Astrocyte (in vitro differentiated cells and primary cell): ENCODE measurements around the gene SARNP. TPM values are rescaled to one million over a fixed set of nuclear protein-coding genes. Genes with fewer than 3 reads are reported as not detected.

ENCODE experiments used
- DNase-seq: peaks from one replicate; pipeline ENCODE4 v3.0.0-alpha.2; 2010; ENCODE audit warnings: low read depth
- FAIRE-seq: peaks from 2 replicates; lab custom pipeline; 2011; peaks lifted over from hg19 to GRCh38; lab: Jason Lieb, UNC
- H2AFZ ChIP-seq: 2 replicates; pipeline ENCODE4 v1.6.0; 2012; ENCODE audit warnings: low read depth, low read length, inconsistent platforms
- H3K27ac ChIP-seq: 2 replicates; pipeline ENCODE4 v1.5.1; 2011; ENCODE audit warnings: low read depth, low read length, inconsistent platforms
- H3K27me3 ChIP-seq: 2 replicates; pipeline ENCODE4 v1.6.0; 2011; ENCODE audit warnings: low read length, inconsistent platforms; ENCODE audit not compliant: insufficient read depth
- H3K36me3 ChIP-seq: 2 replicates; pipeline ENCODE4 v1.5.1; 2011; ENCODE audit warnings: low read length, inconsistent platforms; ENCODE audit not compliant: insufficient read depth
- H3K4me1 ChIP-seq: 2 replicates; pipeline ENCODE4 v1.5.1; 2011; ENCODE audit warnings: low read length, inconsistent platforms; ENCODE audit not compliant: insufficient read depth
- H3K4me2 ChIP-seq: 2 replicates; pipeline ENCODE4 v1.6.0; 2012; ENCODE audit warnings: low read length, inconsistent platforms
- H3K4me3 ChIP-seq: 2 replicates; pipeline ENCODE4 v1.5.1; 2011; ENCODE audit warnings: low read depth, mild to moderate bottlenecking, low read length, inconsistent platforms; ENCODE audit not compliant: insufficient read depth
- H3K79me2 ChIP-seq: 2 replicates; pipeline ENCODE4 v1.6.0; 2012; ENCODE audit warnings: mild to moderate bottlenecking, low read length, inconsistent platforms; ENCODE audit not compliant: insufficient read depth
- H3K9ac ChIP-seq: 2 replicates; pipeline ENCODE4 v1.6.0; 2012; ENCODE audit warnings: mild to moderate bottlenecking, low read length, inconsistent platforms
- H3K9me3 ChIP-seq: 2 replicates; pipeline ENCODE4 v1.5.1; 2012; ENCODE audit warnings: low read depth, mild to moderate bottlenecking, low read length, inconsistent platforms; ENCODE audit not compliant: insufficient read depth
- H4K20me1 ChIP-seq: 2 replicates; pipeline ENCODE4 v1.6.0; 2012; ENCODE audit warnings: low read length, inconsistent platforms; ENCODE audit not compliant: insufficient read depth
- H3K27ac Mint-ChIP-seq: one replicate; pipeline ENCODE4 v1.8.0; 2021; ENCODE audit warnings: mild to moderate bottlenecking, mixed read lengths; ENCODE audit not compliant: unreplicated experiment
- H3K27me3 Mint-ChIP-seq: one replicate; pipeline ENCODE4 v1.8.0; 2021; ENCODE audit warnings: low read depth, mixed read lengths; ENCODE audit not compliant: unreplicated experiment
- H3K36me3 Mint-ChIP-seq: one replicate; pipeline ENCODE4 v1.8.0; 2021; ENCODE audit warnings: low read depth, mixed read lengths; ENCODE audit not compliant: unreplicated experiment
- H3K4me1 Mint-ChIP-seq: one replicate; pipeline ENCODE4 v1.8.0; 2021; ENCODE audit warnings: low read depth, mixed read lengths; ENCODE audit not compliant: unreplicated experiment
- H3K4me3 Mint-ChIP-seq: one replicate; pipeline ENCODE4 v1.8.0; 2021; ENCODE audit warnings: mild to moderate bottlenecking, moderate library complexity, mixed read lengths; ENCODE audit not compliant: unreplicated experiment
- H3K9me3 Mint-ChIP-seq: one replicate; pipeline ENCODE4 v1.8.0; 2021; ENCODE audit warnings: mild to moderate bottlenecking, mixed read lengths; ENCODE audit not compliant: unreplicated experiment
- CTCF ChIP-seq: IDR thresholded peaks from 2 replicates; pipeline ENCODE4 v1.5.1; 2011; ENCODE audit warnings: low read depth, mild to moderate bottlenecking, inconsistent platforms, low read length, moderate library complexity; ENCODE audit not compliant: insufficient read depth
- EZH2 ChIP-seq: IDR thresholded peaks from 2 replicates; pipeline ENCODE4 v1.6.1; 2012; ENCODE audit warnings: mild to moderate bottlenecking, low read length, inconsistent platforms; ENCODE audit not compliant: insufficient read depth
- total RNA-seq: library from RNA; stranded (reverse); gene quantifications from 2 replicates; pipeline ENCODE4 v1.2.1, GENCODE V29; 2021

The SARNP gene
- total RNA-seq, 1 donor from 2014 or later: 105 TPM

GRCh38 chr12:55726971-55727370 lies 90.6 kb downstream of the SARNP start:
- FAIRE-seq: no peak
- peaks cover 21% of the 10 kb centered on the region for H3K36me3 Mint-ChIP-seq
- peaks cover 57% of the 10 kb centered on the region for H3K79me2 ChIP-seq

GRCh38 chr12:55725556-55725955 lies 92.0 kb downstream of the SARNP start:
- H3K27ac ChIP-seq: no peak overlapping the region
- H2AFZ ChIP-seq: no peak overlapping the region
- H3K36me3 ChIP-seq: peaks cover 29% of the 10 kb centered on the region
- Mint-ChIP-seq H3K27ac (peak overlapping the region; percentile 69), H3K27me3 (no peaks in the 10 kb centered on the region), H3K4me1 (peaks cover 28% of the 10 kb centered on the region), H3K36me3 (peaks cover 21% of the 10 kb centered on the region), H3K9me3 (no peaks in the 10 kb centered on the region), H3K4me3 (peak overlapping the region; percentile 93)
- peaks cover 50% of the 10 kb centered on the region for H3K79me2 ChIP-seq
- H4K20me1 ChIP-seq: peaks cover 60% of the 10 kb centered on the region
- H3K4me3 ChIP-seq: no peak overlapping the region
- FAIRE-seq: no peak
- peak overlapping the region; percentile 40 for H3K9ac ChIP-seq
- H3K27me3 ChIP-seq: no peaks in the 10 kb centered on the region
- TF ChIP-seq EZH2: no peak
- no peak for TF ChIP-seq CTCF
- peaks cover 45% of the 10 kb centered on the region for H3K4me1 ChIP-seq
- H3K4me2 ChIP-seq: peak overlapping the region; percentile 99
- H3K9me3 ChIP-seq: no peaks in the 10 kb centered on the region
- no peak for DNase-seq

More at GRCh38 chr12:55726971-55727370, 90.6 kb downstream of the SARNP start:
- no peaks in the 10 kb centered on the region for H3K9me3 Mint-ChIP-seq
- Histone ChIP-seq H3K9ac (peak overlapping the region; percentile 94), H3K4me2 (peak overlapping the region; percentile 99), H3K9me3 (no peaks in the 10 kb centered on the region), H4K20me1 (peaks cover 55% of the 10 kb centered on the region), H3K36me3 (peaks cover 29% of the 10 kb centered on the region), H3K4me1 (peaks cover 36% of the 10 kb centered on the region), H3K27me3 (no peaks in the 10 kb centered on the region), H2AFZ (no peak overlapping the region), H3K4me3 (peak overlapping the region; percentile 98), H3K27ac (peak overlapping the region; percentile 99)
- peaks cover 32% of the 10 kb centered on the region for H3K4me1 Mint-ChIP-seq
- DNase-seq: no peak
- H3K4me3 Mint-ChIP-seq: peak overlapping the region; percentile 93
- H3K27me3 Mint-ChIP-seq: no peaks in the 10 kb centered on the region
- H3K27ac Mint-ChIP-seq: peak overlapping the region; percentile 96
- TF ChIP-seq EZH2 (no peak), CTCF (no peak)

- H4K20me1 ChIP-seq: peaks cover 62% of the 10 kb centered on the region
- no peak overlapping the region for H2AFZ ChIP-seq
- no peak overlapping the region for H3K4me3 ChIP-seq
- peaks cover 30% of the 10 kb centered on the region for H3K4me1 Mint-ChIP-seq
- peaks cover 45% of the 10 kb centered on the region for H3K4me1 ChIP-seq
- no peak overlapping the region for H3K27ac ChIP-seq
- H3K4me2 ChIP-seq: peak overlapping the region; percentile 99
- no peaks in the 10 kb centered on the region for H3K27me3 ChIP-seq
- TF ChIP-seq EZH2 (no peak), CTCF (no peak)
- H3K36me3 Mint-ChIP-seq: peaks cover 21% of the 10 kb centered on the region
- H3K9me3 Mint-ChIP-seq: no peaks in the 10 kb centered on the region
- H3K27me3 Mint-ChIP-seq: no peaks in the 10 kb centered on the region
- H3K79me2 ChIP-seq: peaks cover 46% of the 10 kb centered on the region
- H3K9ac ChIP-seq: no peak overlapping the region
- H3K4me3 Mint-ChIP-seq: peak overlapping the region; percentile 40
- DNase-seq: no peak
- FAIRE-seq: no peak
- H3K36me3 ChIP-seq: peaks cover 29% of the 10 kb centered on the region
- H3K9me3 ChIP-seq: no peaks in the 10 kb centered on the region
- H3K27ac Mint-ChIP-seq: peak overlapping the region; percentile 80
These were observed 92.6 kb downstream of the SARNP start for GRCh38 chr12:55724940-55725309.
